Activated T-cell treated with anti-CD3 and anti-CD28 coated beads, Interleukin-2, amount 50 U/mL, for 24 hours (primary cell): ENCODE results near the gene OR10G3.
A peak's percentile ranks its signal among the peaks of the same experiment; 100 is the strongest.

Experiments used
- DNase-seq: peaks from one replicate; pipeline ENCODE4 v3.0.0-alpha.2; 2020
- H3K27ac Mint-ChIP-seq: 2 replicates; pipeline ENCODE4 v1.8.0; 2020; ENCODE audit warnings: mild to moderate bottlenecking, mixed read lengths
- H3K27me3 Mint-ChIP-seq: 2 replicates; pipeline ENCODE4 v1.8.0; 2020; ENCODE audit warnings: mixed read lengths
- H3K36me3 Mint-ChIP-seq: 2 replicates; pipeline ENCODE4 v1.8.0; 2020; ENCODE audit warnings: low read depth, mixed read lengths
- H3K4me1 Mint-ChIP-seq: 2 replicates; pipeline ENCODE4 v1.8.0; 2020; ENCODE audit warnings: low read depth, mixed read lengths
- H3K4me3 Mint-ChIP-seq: 2 replicates; pipeline ENCODE4 v1.8.0; 2020; ENCODE audit warnings: mild to moderate bottlenecking, moderate library complexity, mixed read lengths
- H3K9me3 Mint-ChIP-seq: 2 replicates; pipeline ENCODE4 v1.8.0; 2020; ENCODE audit warnings: mixed read lengths

Gene OR10G3

DNA sequence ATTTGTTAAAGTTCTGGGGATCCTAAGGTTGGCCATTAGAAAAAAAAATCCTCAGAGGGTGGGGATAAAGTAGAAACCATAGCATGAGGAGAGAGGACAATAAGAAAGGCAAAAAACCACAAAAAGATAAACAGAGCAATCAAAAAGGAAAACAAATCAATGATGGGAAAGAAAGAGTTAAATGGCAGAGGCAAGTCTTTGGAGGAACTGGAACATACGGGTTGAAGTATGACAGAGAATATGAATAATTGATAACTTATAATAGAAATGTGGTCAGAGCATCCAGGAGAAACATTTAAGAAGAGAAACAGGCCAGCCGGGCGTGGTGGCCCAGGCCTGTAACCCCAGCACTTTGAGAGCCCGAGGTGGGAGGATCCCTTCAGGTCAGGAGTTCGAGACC is 35.9 kb downstream of the OR10G3 start:
- Mint-ChIP-seq H3K27ac (no peak overlapping the region), H3K4me3 (no peak overlapping the region), H3K27me3 (peaks cover 17% of the 10 kb centered on the region), H3K36me3 (no peaks in the 10 kb centered on the region), H3K4me1 (no peaks in the 10 kb centered on the region), H3K9me3 (no peaks in the 10 kb centered on the region)
- no peak for DNase-seq

DNA sequence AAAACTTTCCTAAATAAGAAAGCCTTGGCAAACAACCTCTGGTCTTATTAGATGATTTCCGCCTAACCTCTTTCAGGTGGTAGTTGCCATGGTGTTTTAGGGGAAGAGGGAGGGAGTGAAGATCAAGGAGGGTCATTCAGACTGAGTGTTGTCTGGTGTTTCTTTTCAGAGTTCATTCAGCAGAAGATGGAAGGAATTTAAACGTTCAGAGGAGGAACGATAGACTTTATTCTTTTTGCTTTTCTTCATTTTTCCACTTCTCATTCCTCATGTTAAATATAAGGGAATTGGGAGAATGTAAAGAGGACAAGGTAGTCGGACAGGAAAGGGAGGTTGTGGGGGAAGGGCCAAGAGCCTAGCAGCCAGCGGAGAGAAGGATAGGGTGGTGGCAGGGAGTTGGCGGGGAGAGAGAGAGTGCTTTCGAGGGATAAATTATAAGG is 36.3 kb downstream of the OR10G3 start:
- Mint-ChIP-seq H3K27ac (no peak overlapping the region), H3K36me3 (no peaks in the 10 kb centered on the region), H3K27me3 (peaks cover 21% of the 10 kb centered on the region), H3K9me3 (no peaks in the 10 kb centered on the region), H3K4me3 (no peak overlapping the region), H3K4me1 (no peaks in the 10 kb centered on the region)
- no peak for DNase-seq

DNA sequence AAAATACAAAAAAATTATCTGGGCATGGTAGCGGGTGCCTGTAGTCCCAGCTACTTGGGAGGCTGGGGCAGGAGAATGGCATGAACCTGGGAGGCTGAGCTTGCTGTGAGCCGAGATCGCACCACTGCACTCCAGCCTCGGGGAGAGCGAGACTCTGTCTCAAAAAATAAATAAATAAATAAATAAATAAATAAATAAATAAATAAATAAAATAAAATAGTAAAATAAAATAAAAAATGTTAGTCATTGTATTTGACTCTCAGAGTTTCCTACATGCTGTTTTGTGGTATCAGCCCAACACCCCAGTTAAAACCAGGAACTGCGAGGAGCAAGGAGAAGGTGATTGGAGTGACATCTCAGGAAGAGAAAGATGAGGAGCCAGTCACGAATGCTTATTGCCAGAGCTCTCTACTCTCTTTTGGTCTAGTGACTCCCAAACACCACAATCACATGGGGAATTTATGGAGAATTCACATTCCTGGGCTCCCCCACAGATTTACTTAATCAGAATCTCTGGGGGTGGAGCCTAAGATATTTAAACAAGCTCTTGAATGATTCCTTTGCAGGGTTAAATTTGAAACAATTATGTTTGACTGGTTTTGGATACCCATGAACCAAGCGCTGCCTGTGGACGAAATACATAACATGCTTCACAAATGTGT is 38.3 kb downstream of the OR10G3 start:
- no peak overlapping the region for H3K27ac Mint-ChIP-seq
- no peaks in the 10 kb centered on the region for H3K9me3 Mint-ChIP-seq
- H3K4me1 Mint-ChIP-seq, result peaks cover 6% of the 10 kb centered on the region

DNA sequence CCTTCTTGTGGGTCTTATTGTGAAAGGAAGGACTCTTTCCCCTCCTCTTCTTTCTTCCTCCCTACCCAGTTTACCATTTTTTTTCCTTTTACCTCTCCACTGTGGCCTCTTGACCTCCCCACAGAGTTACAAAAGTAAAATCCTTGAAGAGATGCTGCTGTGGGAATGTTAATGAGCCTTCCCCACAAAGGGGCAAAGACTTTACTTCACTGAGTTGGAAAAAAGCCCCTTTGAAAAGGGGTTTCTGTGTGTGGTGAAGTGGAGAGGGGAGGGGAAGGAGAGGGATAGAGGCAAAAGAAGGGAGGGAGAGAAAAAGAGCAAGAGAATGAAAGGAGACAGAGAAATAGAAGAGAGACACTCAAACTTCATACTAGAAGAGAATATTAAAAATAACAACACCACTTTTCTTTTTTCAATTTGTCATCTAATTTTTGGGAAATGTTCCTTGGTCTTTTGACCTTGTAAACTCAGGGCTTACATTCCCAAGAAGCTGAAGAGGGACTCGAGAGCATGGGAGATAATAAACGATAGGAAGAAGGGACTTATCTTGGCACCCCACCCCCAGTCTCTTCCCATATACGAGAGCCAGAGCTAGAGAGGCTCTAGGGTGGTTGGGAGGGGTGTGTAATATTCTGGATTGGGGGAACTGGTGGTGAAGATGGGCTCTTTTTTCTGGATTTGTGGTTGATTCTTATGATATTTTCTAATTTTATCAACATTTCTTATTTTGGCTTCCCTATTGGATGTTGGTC is 40.5 kb downstream of the OR10G3 start:
- Mint-ChIP-seq H3K4me3 (no peak overlapping the region), H3K36me3 (no peaks in the 10 kb centered on the region), H3K27ac (no peak overlapping the region), H3K9me3 (no peaks in the 10 kb centered on the region), H3K4me1 (peaks cover 11% of the 10 kb centered on the region), H3K27me3 (peaks cover 60% of the 10 kb centered on the region)
- DNase-seq, result no peak

More for the DNA sequence above, 38.3 kb downstream of the OR10G3 start:
- Mint-ChIP-seq H3K4me3 (no peak overlapping the region), H3K36me3 (no peaks in the 10 kb centered on the region), H3K27me3 (peaks cover 39% of the 10 kb centered on the region)
- DNase-seq, result no peak

DNA sequence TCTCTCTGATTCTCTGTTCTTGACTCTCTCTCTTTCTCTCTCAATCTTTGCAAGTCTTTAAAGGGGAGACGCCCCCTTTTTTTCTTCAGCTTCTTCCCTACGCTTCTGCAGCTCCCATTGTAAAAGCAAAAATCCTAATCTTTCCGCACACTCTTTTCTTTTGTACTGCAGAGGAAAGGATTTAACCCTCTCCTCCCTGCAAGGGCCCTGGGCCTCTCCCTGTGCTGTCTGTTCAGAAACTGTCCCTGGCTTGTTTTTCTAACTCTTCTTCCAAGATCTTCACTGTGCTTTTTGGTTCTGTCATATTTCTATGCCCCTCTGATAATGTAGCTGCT is 42.8 kb downstream of the OR10G3 start:
- Mint-ChIP-seq H3K27me3 (peaks cover 69% of the 10 kb centered on the region), H3K4me1 (peaks cover 11% of the 10 kb centered on the region), H3K36me3 (no peaks in the 10 kb centered on the region), H3K9me3 (no peaks in the 10 kb centered on the region), H3K27ac (no peak overlapping the region), H3K4me3 (no peak overlapping the region)
- no peak for DNase-seq

DNA sequence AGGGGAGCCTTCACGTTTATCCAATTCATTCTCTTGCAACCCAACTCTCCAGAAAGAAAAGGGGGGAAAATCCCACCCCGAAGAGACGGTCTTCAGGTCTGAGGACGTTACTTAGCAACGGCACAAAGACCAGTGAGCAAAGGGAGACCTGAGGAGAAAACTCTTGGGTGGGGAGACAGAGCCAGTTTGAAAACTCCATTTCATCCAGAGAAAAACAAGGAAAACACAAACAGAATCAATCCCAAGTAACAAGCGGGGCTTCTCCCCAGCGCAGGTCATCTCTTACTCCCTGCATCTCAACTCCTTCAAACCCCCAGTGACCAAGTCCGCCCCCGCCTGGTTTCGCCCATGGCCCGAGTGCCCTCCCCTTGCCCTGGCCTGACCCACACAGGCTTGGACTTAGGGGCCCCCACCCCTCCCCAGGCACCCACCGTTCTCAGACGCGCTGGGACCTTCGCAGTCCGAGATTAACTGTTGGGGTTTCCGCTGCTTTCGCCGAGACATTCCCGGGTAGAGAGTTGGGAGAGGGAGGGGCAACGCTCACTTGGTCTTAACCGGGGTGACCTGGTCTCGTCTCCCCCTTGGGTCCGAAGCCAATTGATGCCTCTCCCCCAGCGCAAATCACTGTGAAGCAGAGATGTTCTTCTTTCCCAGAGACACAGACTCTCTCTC is 43.3 kb downstream of the OR10G3 start:
- peaks cover 65% of the 10 kb centered on the region for H3K27me3 Mint-ChIP-seq
- no peak overlapping the region for H3K4me3 Mint-ChIP-seq
- DNase-seq, result no peak
- H3K9me3 Mint-ChIP-seq, result no peaks in the 10 kb centered on the region
- H3K36me3 Mint-ChIP-seq, result no peaks in the 10 kb centered on the region
- H3K27ac Mint-ChIP-seq, result no peak overlapping the region
- peaks cover 11% of the 10 kb centered on the region for H3K4me1 Mint-ChIP-seq

DNA sequence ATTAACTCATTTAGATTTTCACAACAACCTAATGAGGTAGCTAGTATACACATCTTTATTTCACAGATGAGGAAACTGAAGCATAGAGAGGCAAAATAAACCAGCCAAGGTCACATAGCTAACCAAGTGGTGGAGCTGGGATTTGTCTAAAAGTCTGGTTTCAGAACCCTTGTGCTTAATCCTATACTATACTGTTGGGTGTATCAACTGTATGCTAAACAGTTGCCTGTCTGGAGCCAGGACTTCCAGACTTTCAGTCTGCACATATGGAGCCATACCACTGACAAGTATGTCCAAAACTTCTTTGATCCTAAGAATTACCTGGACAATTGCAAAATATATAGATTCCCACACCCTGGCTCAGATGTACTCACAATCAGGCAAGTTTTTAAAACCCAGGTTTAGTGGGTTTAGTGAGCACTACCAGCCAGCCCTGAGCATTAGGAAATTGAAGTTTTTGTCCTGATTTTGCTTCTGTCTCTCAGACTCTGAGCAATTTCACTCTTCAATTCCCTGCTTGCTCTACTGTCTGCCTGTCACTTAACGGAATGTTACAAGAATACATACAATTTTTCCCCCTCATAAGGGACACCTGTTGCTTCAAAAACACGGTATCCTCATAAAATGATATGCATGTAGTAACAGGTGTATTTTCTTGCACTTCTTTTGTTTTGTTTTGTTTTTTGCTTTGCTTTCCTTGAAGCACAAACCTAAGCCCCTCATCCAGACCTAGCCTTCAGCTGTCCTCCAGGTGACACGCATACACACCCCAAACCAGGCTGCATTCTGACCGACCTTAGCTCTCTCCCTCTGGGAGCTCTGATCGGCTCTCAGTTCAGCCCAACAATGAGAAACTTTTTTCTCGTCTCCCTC is 44.1 kb downstream of the OR10G3 start:
- Mint-ChIP-seq H3K36me3 (no peaks in the 10 kb centered on the region), H3K27ac (no peak overlapping the region), H3K4me3 (no peak overlapping the region), H3K9me3 (no peaks in the 10 kb centered on the region), H3K27me3 (peaks cover 62% of the 10 kb centered on the region), H3K4me1 (peaks cover 11% of the 10 kb centered on the region)
- DNase-seq, result no peak

DNA sequence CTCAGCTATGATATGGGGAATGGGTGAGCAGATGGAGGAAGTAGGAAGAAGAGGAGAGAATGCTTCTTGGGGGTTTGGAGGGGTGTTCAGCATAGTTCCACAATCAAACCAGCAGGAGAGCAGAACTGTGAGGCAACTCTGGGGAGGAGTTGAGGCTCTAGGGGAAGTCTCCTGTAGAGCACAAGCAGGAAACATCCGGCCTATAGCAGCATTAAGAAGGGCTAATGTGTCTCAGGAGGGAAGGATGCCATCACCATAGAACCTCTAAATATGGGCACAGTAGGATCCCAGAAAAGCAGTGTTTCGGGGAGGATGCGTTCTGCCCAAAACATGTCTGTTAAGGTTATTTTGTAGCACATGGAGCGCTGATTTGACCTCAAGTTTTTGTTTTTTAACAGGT is 45.3 kb downstream of the OR10G3 start:
- DNase-seq, result no peak
- Mint-ChIP-seq H3K27me3 (peaks cover 59% of the 10 kb centered on the region), H3K9me3 (no peaks in the 10 kb centered on the region), H3K27ac (no peak overlapping the region), H3K4me3 (no peak overlapping the region), H3K4me1 (peaks cover 11% of the 10 kb centered on the region), H3K36me3 (no peaks in the 10 kb centered on the region)

DNA sequence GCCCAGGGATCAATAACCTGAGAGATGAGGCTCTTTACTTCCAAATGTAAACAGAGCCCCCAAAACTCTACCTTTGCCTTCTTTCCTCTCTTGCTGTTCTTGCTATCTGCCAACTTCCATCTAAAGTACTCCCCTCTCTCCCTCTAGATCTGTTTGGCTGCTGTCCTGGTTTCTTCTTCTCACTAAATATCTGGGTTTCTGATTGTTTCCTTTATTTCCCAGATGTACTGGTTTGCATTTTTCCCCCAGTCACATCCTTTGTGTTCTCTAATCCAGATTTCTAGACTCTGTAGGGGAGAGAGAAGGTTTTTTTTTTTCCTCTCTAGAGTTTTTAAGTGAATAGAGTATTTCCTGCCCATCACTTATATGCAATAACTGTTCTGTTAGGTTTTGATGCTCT is 46.6 kb downstream of the OR10G3 start:
- DNase-seq, result no peak
- H3K9me3 Mint-ChIP-seq, result no peaks in the 10 kb centered on the region
- H3K27me3 Mint-ChIP-seq, result peaks cover 47% of the 10 kb centered on the region
- H3K27ac Mint-ChIP-seq, result no peak overlapping the region
- H3K4me3 Mint-ChIP-seq, result no peak overlapping the region
- no peaks in the 10 kb centered on the region for H3K36me3 Mint-ChIP-seq
- peaks cover 11% of the 10 kb centered on the region for H3K4me1 Mint-ChIP-seq

DNA sequence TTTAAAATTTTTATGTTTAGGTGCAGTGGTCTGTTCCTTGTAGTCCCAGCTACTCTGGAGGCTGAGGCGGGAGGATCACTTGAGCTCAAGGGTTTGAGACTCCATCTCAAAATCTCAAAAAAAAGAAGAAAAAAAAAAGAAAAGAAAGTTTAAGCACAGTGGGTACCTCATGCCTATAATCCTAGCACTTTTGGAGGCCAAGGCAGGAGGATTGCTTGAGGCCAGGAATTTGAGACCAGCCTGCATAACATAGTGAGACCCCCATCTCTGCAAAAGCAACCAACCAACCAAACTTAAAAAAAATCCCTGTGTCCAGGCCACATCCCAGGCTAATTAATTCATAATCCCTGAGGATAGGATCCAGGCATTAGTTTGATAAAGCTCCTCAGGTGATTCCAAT is 50.4 kb downstream of the OR10G3 start:
- H3K9me3 Mint-ChIP-seq, result no peaks in the 10 kb centered on the region
- H3K36me3 Mint-ChIP-seq, result no peaks in the 10 kb centered on the region
- H3K4me3 Mint-ChIP-seq, result no peak overlapping the region
- H3K27me3 Mint-ChIP-seq, result peaks cover 12% of the 10 kb centered on the region
- no peak overlapping the region for H3K27ac Mint-ChIP-seq
- no peak for DNase-seq
- H3K4me1 Mint-ChIP-seq, result peaks cover 14% of the 10 kb centered on the region

DNA sequence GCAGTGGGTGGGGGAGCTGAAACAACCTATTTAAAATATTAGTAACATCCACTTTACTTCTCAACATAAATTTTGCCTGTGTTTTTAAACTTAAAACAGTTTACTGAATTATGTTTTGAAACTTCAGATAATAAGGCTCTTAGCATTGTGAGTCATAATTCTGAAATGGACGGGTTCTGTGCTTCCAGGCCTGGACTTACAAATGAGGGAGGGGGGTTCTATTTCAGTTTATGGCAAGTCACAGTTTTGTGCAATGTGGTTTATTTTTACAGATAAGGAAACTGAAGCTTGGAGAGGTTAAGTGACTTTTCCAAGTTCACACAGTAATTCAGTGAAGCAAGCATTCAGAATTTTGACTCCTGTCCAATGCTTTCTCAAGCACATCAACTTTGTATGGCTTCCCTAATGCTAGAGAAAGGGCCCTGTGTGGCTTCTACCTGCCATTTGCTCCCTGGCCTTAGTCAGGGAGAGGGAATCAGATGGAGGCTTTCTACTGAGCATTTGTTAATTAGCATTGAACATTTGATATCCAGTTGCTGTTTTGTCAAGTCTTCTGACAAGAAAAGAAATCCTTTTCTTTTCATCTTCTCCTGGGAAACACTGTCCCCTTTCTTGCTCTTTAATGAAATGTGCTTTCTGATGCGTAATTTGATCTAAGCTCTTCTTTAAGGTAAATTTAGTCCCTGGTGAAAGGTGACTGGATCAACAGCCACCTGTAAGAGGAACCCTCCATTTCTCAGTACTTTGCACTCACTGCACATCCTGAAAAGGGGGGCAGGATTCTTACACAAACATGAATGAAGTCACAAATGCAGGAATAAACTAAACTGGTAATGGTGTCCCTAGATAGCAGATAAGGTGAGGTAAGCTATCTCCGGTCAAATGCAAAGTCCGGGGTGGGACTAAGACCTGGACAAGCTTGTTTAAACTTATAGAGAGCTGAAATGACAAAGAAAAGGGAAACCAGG is 51.2 kb downstream of the OR10G3 start:
- Mint-ChIP-seq H3K27me3 (peaks cover 7% of the 10 kb centered on the region), H3K4me3 (no peak overlapping the region), H3K4me1 (peaks cover 14% of the 10 kb centered on the region)

DNA sequence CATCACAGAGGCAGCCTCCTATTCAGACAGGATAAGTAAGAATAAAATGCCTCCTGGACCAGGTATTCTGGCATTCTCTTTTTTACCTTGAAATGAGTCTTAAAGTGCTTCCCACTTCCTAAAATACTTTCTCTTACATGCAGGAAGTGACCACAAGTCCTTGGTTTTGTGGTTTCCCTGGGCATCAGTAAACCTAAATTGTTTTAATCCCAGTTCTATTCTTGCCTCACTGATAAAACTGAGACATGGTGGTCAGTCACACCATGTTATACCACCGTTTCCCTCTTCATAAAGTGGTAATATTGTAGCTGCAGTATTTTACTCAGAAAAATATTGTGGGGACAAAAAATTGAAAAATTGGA is 52.6 kb downstream of the OR10G3 start:
- DNase-seq, result no peak
- no peak overlapping the region for H3K27ac Mint-ChIP-seq
- H3K9me3 Mint-ChIP-seq, result no peaks in the 10 kb centered on the region
- H3K4me3 Mint-ChIP-seq, result peak overlapping the region; percentile 81
- peaks cover 14% of the 10 kb centered on the region for H3K4me1 Mint-ChIP-seq
- no peaks in the 10 kb centered on the region for H3K36me3 Mint-ChIP-seq
- peaks cover 2% of the 10 kb centered on the region for H3K27me3 Mint-ChIP-seq

More for the DNA sequence above, 51.2 kb downstream of the OR10G3 start:
- Mint-ChIP-seq H3K27ac (no peak overlapping the region), H3K9me3 (no peaks in the 10 kb centered on the region), H3K36me3 (no peaks in the 10 kb centered on the region)
- no peak for DNase-seq

DNA sequence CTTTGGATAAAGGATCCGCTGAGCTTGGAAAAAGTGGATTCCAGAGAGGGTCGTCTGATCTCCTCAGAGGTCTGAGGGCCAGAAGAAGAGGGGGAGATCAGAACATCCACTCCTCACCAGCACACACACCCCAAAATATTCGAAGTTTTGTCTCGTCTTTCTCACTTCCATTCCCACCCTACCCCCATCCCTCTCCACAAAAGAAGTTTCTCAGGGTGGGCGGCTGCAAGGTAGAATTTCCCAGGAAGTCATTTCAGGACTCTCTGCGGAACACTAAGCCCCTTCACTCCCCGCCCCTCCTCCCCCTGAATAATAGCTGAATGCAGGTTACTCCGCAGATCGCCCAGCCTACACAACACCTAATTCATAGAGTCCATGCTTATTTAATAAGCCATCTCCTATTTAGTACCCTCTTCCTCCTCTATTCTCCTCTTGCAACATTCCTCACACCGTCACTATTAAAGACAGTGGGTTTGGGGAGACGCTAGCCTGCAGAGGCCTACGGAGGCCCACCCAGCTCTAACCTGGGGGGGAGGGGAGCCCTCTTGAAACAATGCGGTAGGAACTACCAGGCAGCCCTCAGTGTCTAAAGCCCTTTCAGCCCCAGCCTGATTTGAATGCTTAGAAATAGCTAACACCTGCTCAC is 53.1 kb downstream of the OR10G3 start:
- Mint-ChIP-seq H3K9me3 (no peaks in the 10 kb centered on the region), H3K4me3 (peak overlapping the region; percentile 81), H3K27me3 (no peaks in the 10 kb centered on the region), H3K36me3 (no peaks in the 10 kb centered on the region), H3K4me1 (peaks cover 14% of the 10 kb centered on the region), H3K27ac (peak overlapping the region; percentile 32)
- no peak for DNase-seq
